H1 (cell line): Measurements from ENCODE around the gene NR3C1. TPM values are rescaled to one million over a fixed set of nuclear protein-coding genes. Genes with fewer than 3 reads are reported as not detected.

Source experiments
- CTCF ChIA-PET: fragments of 300-600 bp; sonication (Branson Sonifier 250); formaldehyde crosslinking; loops from one replicate; lab custom pipeline; 2021; ENCODE audit not compliant: partially characterized antibody; lab: Charles Lee
- POLR2A ChIA-PET: fragments of 300-600 bp; sonication (Branson Sonifier 250); formaldehyde crosslinking; loops from one replicate; lab custom pipeline; 2021; ENCODE audit warnings: inconsistent platforms; ENCODE audit not compliant: partially characterized antibody; lab: Charles Lee
- DNase-seq, 2 experiments: peaks; one replicate each; pipeline versions ENCODE4 v3.0.0 to v3.0.0-alpha.2; 2010 to 2022; ENCODE audit warnings: low spot score in 2 of 2, low read depth in 1 of 2, mixed read lengths in 1 of 2
- FAIRE-seq: peaks from 2 replicates; lab custom pipeline; 2011; peaks lifted over from hg19 to GRCh38; lab: Jason Lieb, UNC
- H2AFZ ChIP-seq: 2 replicates; pipeline ENCODE4 v1.8.1; 2012; ENCODE audit warnings: low read length, inconsistent platforms
- H2AK5ac ChIP-seq: 2 replicates; pipeline ENCODE4 v1.6.1; 2013; ENCODE audit warnings: low read depth, low read length
- H2BK120ac ChIP-seq: replicated peaks from 2 replicates; pipeline ENCODE3; 2013; ENCODE audit warnings: low read depth, low read length, inconsistent platforms
- H2BK12ac ChIP-seq: 2 replicates; pipeline ENCODE4 v1.6.1; 2013; ENCODE audit warnings: low read depth, low read length
- H2BK15ac ChIP-seq: 2 replicates; pipeline ENCODE4 v1.6.1; 2013; ENCODE audit warnings: low read length
- H2BK20ac ChIP-seq: 2 replicates; pipeline ENCODE4 v1.6.1; 2013; ENCODE audit warnings: low read length
- H2BK5ac ChIP-seq: 2 replicates; pipeline ENCODE4 v1.6.1; 2013; ENCODE audit warnings: low read depth, low read length
- H3K14ac ChIP-seq: 2 replicates; pipeline ENCODE4 v1.6.1; 2013; ENCODE audit warnings: inconsistent platforms; ENCODE audit not compliant: insufficient read length
- H3K18ac ChIP-seq: 2 replicates; pipeline ENCODE4 v1.6.1; 2013; ENCODE audit warnings: low read length; ENCODE audit errors: extremely low read depth
- H3K23ac ChIP-seq: 2 replicates; pipeline ENCODE4 v1.6.1; 2013; ENCODE audit warnings: inconsistent platforms; ENCODE audit not compliant: insufficient read length
- H3K23me2 ChIP-seq: 2 replicates; pipeline ENCODE4 v1.6.1; 2013; ENCODE audit warnings: low read depth, low read length
- H3K27ac ChIP-seq: 2 replicates; pipeline ENCODE4 v1.6.1; 2011; ENCODE audit warnings: low read depth, low read length, inconsistent platforms
- H3K27me3 ChIP-seq, 4 experiments: replicated peaks in 1 of 4; 1 replicate in 1 of 4; 2 replicates in 3 of 4; pipeline versions ENCODE4 v1.6.1 to v1.8.1; 2011 to 2013; ENCODE audit warnings: low read length in 3 of 4, mild to moderate bottlenecking in 3 of 4, inconsistent platforms in 2 of 4, mixed read lengths in 2 of 4, moderate library complexity in 1 of 4; ENCODE audit not compliant: control insufficient read depth in 3 of 4, insufficient read depth in 3 of 4; ENCODE audit errors: extremely low read depth in 1 of 4
- H3K36me3 ChIP-seq, 4 experiments: 2 replicates each; pipeline versions ENCODE4 v1.6.1 to v1.8.1; 2011 to 2013; ENCODE audit warnings: mild to moderate bottlenecking in 4 of 4, low read length in 3 of 4, moderate library complexity in 2 of 4, control low read depth in 1 of 4, inconsistent platforms in 1 of 4; ENCODE audit not compliant: insufficient read depth in 4 of 4, control insufficient read depth in 2 of 4
- H3K4ac ChIP-seq: replicated peaks from 2 replicates; pipeline ENCODE3; 2013; ENCODE audit warnings: low read length, low read depth, mixed read lengths, inconsistent platforms; ENCODE audit not compliant: insufficient read length
- H3K4me1 ChIP-seq, 4 experiments: replicated peaks in 1 of 4; 1 replicate in 1 of 4; 2 replicates in 3 of 4; pipeline versions ENCODE4 v1.6.1 to v1.8.1; 2011 to 2013; ENCODE audit warnings: low read length in 3 of 4, inconsistent platforms in 2 of 4, mixed read lengths in 1 of 4; ENCODE audit not compliant: insufficient read depth in 4 of 4, control insufficient read depth in 3 of 4
- H3K4me2 ChIP-seq, 2 experiments: 2 replicates each; pipeline versions ENCODE4 v1.6.1 to v1.8.1; 2011 to 2013; ENCODE audit warnings: low read depth in 2 of 2, low read length in 2 of 2, control low read depth in 1 of 2, inconsistent platforms in 1 of 2, mild to moderate bottlenecking in 1 of 2; ENCODE audit not compliant: insufficient read depth in 1 of 2
- H3K4me3 ChIP-seq, 4 experiments: fragments of 200-600, 300-600 bp in 1 of 4; sonication (generic), shearing (Covaris generic), sonication (Bioruptor Twin) in 1 of 4; 2 replicates each; pipeline versions ENCODE4 v1.5.1 to v1.8.1; 2011 to 2016; ENCODE audit warnings: low read length in 4 of 4, low read depth in 3 of 4, control low read depth in 2 of 4, inconsistent platforms in 2 of 4, mild to moderate bottlenecking in 2 of 4, mixed read lengths in 1 of 4, moderate library complexity in 1 of 4; ENCODE audit not compliant: insufficient read depth in 2 of 4; ENCODE audit errors: extremely low read depth in 1 of 4
- H3K56ac ChIP-seq: replicated peaks from 2 replicates; pipeline ENCODE3; 2013; ENCODE audit warnings: low read depth, mild to moderate bottlenecking, mixed read lengths, low read length, inconsistent platforms; ENCODE audit not compliant: insufficient read length
- H3K79me1 ChIP-seq: 2 replicates; pipeline ENCODE4 v1.6.1; 2013; ENCODE audit warnings: low read depth, low read length, control low read depth
- H3K79me2 ChIP-seq, 2 experiments: 2 replicates each; pipeline versions ENCODE4 v1.6.1 to v1.8.1; 2012 to 2013; ENCODE audit warnings: low read length in 2 of 2, mild to moderate bottlenecking in 2 of 2, inconsistent platforms in 1 of 2; ENCODE audit not compliant: insufficient read depth in 2 of 2, control insufficient read depth in 1 of 2
- H3K9ac ChIP-seq, 4 experiments: replicated peaks in 1 of 4; 1 replicate in 1 of 4; 2 replicates in 3 of 4; pipeline versions ENCODE4 v1.6.1 to v1.8.1; 2011 to 2013; ENCODE audit warnings: low read depth in 3 of 4, low read length in 3 of 4, control low read depth in 2 of 4, mild to moderate bottlenecking in 2 of 4, moderate library complexity in 2 of 4, inconsistent platforms in 1 of 4; ENCODE audit errors: extremely low read depth in 1 of 4
- H3K9me3 ChIP-seq, 2 experiments: 2 replicates each; pipeline versions ENCODE4 v1.6.1 to v1.8.1; 2012 to 2013; ENCODE audit warnings: mild to moderate bottlenecking in 2 of 2, moderate library complexity in 2 of 2, control low read depth in 1 of 2, inconsistent platforms in 1 of 2, low read depth in 1 of 2, low read length in 1 of 2, mixed read lengths in 1 of 2; ENCODE audit not compliant: insufficient read depth in 2 of 2
- H4K20me1 ChIP-seq, 2 experiments: replicated peaks in 1 of 2; 2 replicates each; pipeline versions ENCODE3 to v1.8.1; 2011 to 2013; ENCODE audit warnings: inconsistent platforms in 2 of 2, low read length in 2 of 2, mild to moderate bottlenecking in 1 of 2; ENCODE audit not compliant: insufficient read depth in 2 of 2, control insufficient read depth in 1 of 2
- H4K5ac ChIP-seq: 2 replicates; pipeline ENCODE4 v1.6.1; 2013; ENCODE audit warnings: low read length, low read depth, mixed read lengths, inconsistent platforms; ENCODE audit not compliant: insufficient read length
- H4K8ac ChIP-seq: 2 replicates; pipeline ENCODE4 v1.8.0; 2013; ENCODE audit warnings: mild to moderate bottlenecking, moderate library complexity, low read length, inconsistent platforms; ENCODE audit not compliant: insufficient read depth; ENCODE audit errors: extremely low read depth
- H4K91ac ChIP-seq: replicated peaks from 2 replicates; pipeline ENCODE3; 2013; ENCODE audit warnings: low read length, mixed read lengths, inconsistent platforms; ENCODE audit not compliant: insufficient read length
- BACH1 ChIP-seq: IDR thresholded peaks from 2 replicates; pipeline ENCODE4 v1.6.1; 2012; ENCODE audit warnings: low read length, improper control_type of control experiment
- E2F6 ChIP-seq: IDR thresholded peaks from 2 replicates; pipeline ENCODE4 v1.6.1; 2012; ENCODE audit warnings: inconsistent platforms
- MAFK ChIP-seq: IDR thresholded peaks from 2 replicates; pipeline ENCODE4 v1.6.1; 2012; ENCODE audit warnings: low read depth, mild to moderate bottlenecking, improper control_type of control experiment, low read length
- whole genome bisulfite sequencing, 2 experiments: shearing (Covaris generic) in 1 of 2; methylation state at CpG; one replicate each; pipeline versions ENCODE4 v1.1.6 to v1.1.7; 2013 to 2015; ENCODE audit warnings: low lambda C conversion rate in 2 of 2, mixed read lengths in 2 of 2, inconsistent platforms in 1 of 2, low coverage in 1 of 2, missing lambda C conversion rate in 1 of 2; ENCODE audit not compliant: insufficient replicate concordance in 2 of 2, insufficient coverage in 1 of 2, insufficient read length in 1 of 2; ENCODE audit errors: extremely low coverage in 1 of 2, missing lambda C conversion rate in 1 of 2; 5-methylcytosine and 5-hydroxymethylcytosine counted together
- polyA plus RNA-seq, 7 experiments: library from polyadenylated mRNA; depleted of rRNA in 3 of 7; stranded (reverse) in 5 of 7; unstranded in 2 of 7; fragments of >200 nt in 5 of 7; fragments of 200-250 nt in 2 of 7; gene quantifications; 1 replicate in 5 of 7; 2 replicates in 1 of 7; 4 replicates in 1 of 7; pipeline versions ENCODE4 v1.2.1 to v1.2.3, GENCODE V29; 2011 to 2013; ENCODE audit warnings: missing spikeins in 2 of 7, mixed read lengths in 2 of 7
- total RNA-seq: library from RNA; stranded (reverse); fragmentation: NEBNext Ultra II Directional; extraction: Animal tissue kit (Norgen Biotek cat#: 25700); gene quantifications from 2 replicates; pipeline ENCODE4 v1.2.1, GENCODE V29; 2021

The NR3C1 gene
- total and polyA plus RNA-seq, 2 of the 8 experiments (the other 6 are each of a cell fraction or from before 2014, with no cell fraction given), result 1.7 to 5.4 TPM

GRCh38 chr5:143370440-143370839 is 33.0 kb downstream of the NR3C1 start:
- Histone ChIP-seq H3K4ac (no peak overlapping the region), H2BK120ac (no peak overlapping the region), H3K79me1 (no peaks in the 10 kb centered on the region), H3K27ac (no peak overlapping the region), H2AK5ac (no peak overlapping the region), H3K18ac (no peak overlapping the region), H3K27me3 (no peaks in the 10 kb centered on the region), H3K23me2 (no peaks in the 10 kb centered on the region), H3K79me2 (no peaks in the 10 kb centered on the region), H4K91ac (no peak overlapping the region), H3K9ac (no peak overlapping the region), H3K36me3 (no peaks in the 10 kb centered on the region), H4K8ac (no peak overlapping the region), H3K4me2 (no peak overlapping the region), H2AFZ (no peak overlapping the region), H2BK5ac (no peak overlapping the region), H3K9me3 (no peaks in the 10 kb centered on the region), H2BK20ac (no peak overlapping the region), H3K23ac (no peak overlapping the region), H3K4me1 (no peaks in the 10 kb centered on the region), H2BK12ac (no peak overlapping the region), H3K14ac (no peak overlapping the region), H3K4me3 (no peak overlapping the region), H4K5ac (no peak overlapping the region), H2BK15ac (no peak overlapping the region), H3K56ac (no peak overlapping the region), H4K20me1 (no peaks in the 10 kb centered on the region)
- ChIA-PET CTCF (no interaction called here), POLR2A (no interaction called here)
- FAIRE-seq, result no peak
- 99% methylated on average over 3 of the region's 3 CpGs; no CpG with 5 or more reads in 1 of the 2 experiments for WGBS, 2 experiments
- no peak for DNase-seq
- TF ChIP-seq E2F6, result no peak
- no peak for TF ChIP-seq BACH1
- no peak for TF ChIP-seq MAFK
